Skeletal muscle satellite cell (primary cell): ENCODE results near the gene AQP6. TPM values are rescaled to one million over a fixed set of nuclear protein-coding genes. Genes with fewer than 3 reads are reported as not detected.

ENCODE experiments used
- H3K27me3 ChIP-seq: 2 replicates; pipeline ENCODE4 v1.7.0; 2013; ENCODE audit warnings: low read length; ENCODE audit not compliant: control insufficient read depth, insufficient read depth
- H3K36me3 ChIP-seq: 2 replicates; pipeline ENCODE4 v1.7.0; 2013; ENCODE audit warnings: mild to moderate bottlenecking, control low read depth, low read length; ENCODE audit not compliant: insufficient read depth
- H3K4me1 ChIP-seq: 2 replicates; pipeline ENCODE4 v1.7.0; 2013; ENCODE audit warnings: low read length; ENCODE audit not compliant: control insufficient read depth, insufficient read depth
- H3K4me2 ChIP-seq: 2 replicates; pipeline ENCODE4 v1.7.0; 2013; ENCODE audit warnings: mild to moderate bottlenecking, low read length
- H3K4me3 ChIP-seq: 2 replicates; pipeline ENCODE4 v1.7.0; 2013; ENCODE audit warnings: low read length
- H3K9ac ChIP-seq: 2 replicates; pipeline ENCODE4 v1.7.0; 2013; ENCODE audit warnings: mild to moderate bottlenecking, low read depth, low read length, moderate library complexity
- H3K9me3 ChIP-seq: replicated peaks from 2 replicates; pipeline ENCODE4 v1.7.0; 2013; ENCODE audit warnings: mild to moderate bottlenecking, control low read depth, low read length
- total RNA-seq: library from RNA; depleted of rRNA; stranded (reverse); fragments of >200 nt; gene quantifications from 2 replicates; pipeline ENCODE4 v1.2.3, GENCODE V29; 2012; rRNA removed

The AQP6 gene
- total RNA-seq = not detected in 2 replicates

DNA sequence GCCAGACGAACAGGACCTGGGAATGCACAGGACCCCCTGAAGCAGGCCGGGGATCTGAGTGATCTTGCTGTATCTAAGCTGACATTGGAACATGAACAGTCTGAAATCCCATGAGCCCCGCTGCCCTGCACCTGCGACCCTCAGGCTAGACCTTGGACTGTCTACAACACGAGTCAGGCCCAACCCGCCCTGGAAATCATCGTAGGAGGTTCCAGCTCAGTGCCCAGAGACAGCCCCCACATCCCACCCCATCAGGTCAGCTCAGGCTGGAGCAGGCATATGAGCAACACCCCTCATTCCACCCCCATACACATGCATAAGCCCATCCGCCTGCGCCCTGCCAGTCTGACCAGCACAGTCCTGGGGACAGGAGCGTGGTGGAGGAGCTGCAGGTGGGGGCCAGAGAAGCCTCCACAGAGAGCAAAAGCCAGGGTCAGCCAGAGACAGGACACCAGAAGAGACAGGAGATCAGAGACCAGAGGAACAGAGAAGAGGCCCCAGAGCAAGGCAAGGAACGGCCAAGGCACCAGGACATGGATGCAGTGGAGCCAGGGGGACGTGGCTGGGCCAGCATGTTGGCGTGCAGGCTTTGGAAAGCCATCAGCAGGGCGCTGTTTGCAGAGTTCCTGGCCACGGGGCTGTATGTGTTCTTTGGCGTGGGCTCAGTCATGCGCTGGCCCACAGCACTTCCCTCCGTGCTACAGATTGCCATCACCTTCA lies at the start of gene AQP6:
Gene AQP6, plus strand, starts transcription at position 307 of the 720 bp plus-strand sequence. Its CDS starts 227 bp downstream, at position 534.
- Histone ChIP-seq H3K4me3 (no peak within 1 kb of the TSS), H3K9ac (no peak within 1 kb of the TSS), H3K4me2 (no peak within 1 kb of the TSS), H3K27me3 (peaks cover 34% of the 10 kb centered on the region), H3K9me3 (no peaks in the 10 kb centered on the region), H3K4me1 (peaks cover under 1% of the 10 kb centered on the region), H3K36me3 (no peaks in the 10 kb centered on the region)

DNA sequence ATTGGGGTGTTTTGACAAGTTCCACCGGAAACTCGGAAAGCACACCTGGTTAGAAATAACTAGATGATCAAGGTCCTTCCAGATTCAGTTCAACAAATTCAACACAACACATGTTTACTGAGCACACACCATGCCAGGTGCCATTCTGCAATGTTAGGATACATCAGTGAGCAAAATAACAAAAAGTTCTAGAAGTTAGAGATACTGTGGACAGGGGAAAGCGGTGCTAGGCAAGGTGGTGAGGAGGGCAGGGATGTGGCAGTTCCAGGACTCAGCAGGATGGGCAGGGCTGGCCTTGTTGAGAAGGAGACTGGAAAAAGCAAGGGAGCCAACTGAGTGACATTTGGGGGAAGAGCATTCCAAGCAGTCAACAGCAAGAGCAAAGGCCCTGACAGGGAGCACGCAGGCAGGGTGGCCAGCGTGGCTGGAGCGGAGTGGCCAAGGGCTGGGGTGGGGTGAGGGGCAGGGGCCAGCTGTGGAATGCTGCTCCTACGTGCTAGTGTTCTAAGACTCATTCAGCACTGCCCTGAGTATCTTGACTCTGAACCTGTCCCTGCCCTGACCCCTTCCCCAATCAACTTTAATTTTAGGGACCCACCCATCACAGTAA lies 49.6 kb upstream of the AQP6 start:
- Histone ChIP-seq H3K4me2 (no peak overlapping the region), H3K9ac (no peak overlapping the region), H3K4me1 (peaks cover 9% of the 10 kb centered on the region), H3K4me3 (no peak overlapping the region), H3K36me3 (no peaks in the 10 kb centered on the region), H3K27me3 (peaks cover 6% of the 10 kb centered on the region), H3K9me3 (no peaks in the 10 kb centered on the region)

- Histone ChIP-seq H3K36me3 (no peaks in the 10 kb centered on the region), H3K4me3 (no peak overlapping the region), H3K27me3 (peaks cover 6% of the 10 kb centered on the region)
Observed at GRCh38 chr12:49923880-49924556, 48.7 kb upstream of the AQP6 start.

DNA sequence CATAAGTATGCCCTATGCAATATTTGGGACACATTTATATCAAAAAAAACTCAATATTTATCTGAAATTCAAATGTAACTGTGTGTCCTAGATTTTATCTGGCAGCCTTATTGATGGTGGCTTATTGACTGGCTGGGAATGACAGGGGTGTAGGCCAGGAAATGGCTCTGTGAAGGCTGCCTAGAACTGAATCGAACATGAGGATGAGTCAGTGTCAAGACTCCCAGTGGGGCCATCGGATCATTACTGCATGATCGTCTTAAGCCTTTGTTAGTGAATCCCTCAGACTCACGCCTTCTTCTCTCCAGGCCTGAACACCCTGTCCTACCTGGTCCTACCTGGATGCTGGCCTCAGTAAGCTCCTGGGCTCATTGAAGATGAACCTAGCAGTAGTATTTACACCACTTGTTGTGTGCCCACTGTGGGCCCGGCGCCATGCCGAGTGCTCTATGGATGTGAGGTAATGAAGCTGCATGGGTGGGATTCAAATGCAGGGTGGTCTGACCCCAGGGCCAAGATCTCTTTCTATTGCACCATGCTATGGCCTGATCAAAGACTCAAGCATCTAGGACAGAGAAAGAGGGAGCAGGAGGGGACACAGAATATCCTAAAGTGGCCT lies 48.0 kb upstream of the AQP6 start:
- peaks cover 6% of the 10 kb centered on the region for H3K27me3 ChIP-seq
- no peak overlapping the region for H3K4me3 ChIP-seq
- no peaks in the 10 kb centered on the region for H3K9me3 ChIP-seq
- H3K4me1 ChIP-seq = peaks cover 9% of the 10 kb centered on the region
- no peak overlapping the region for H3K9ac ChIP-seq
- no peak overlapping the region for H3K4me2 ChIP-seq
- H3K36me3 ChIP-seq = no peaks in the 10 kb centered on the region

More at GRCh38 chr12:49923880-49924556, 48.7 kb upstream of the AQP6 start:
- Histone ChIP-seq H3K9me3 (no peaks in the 10 kb centered on the region), H3K4me2 (no peak overlapping the region), H3K4me1 (peaks cover 9% of the 10 kb centered on the region), H3K9ac (no peak overlapping the region)

GRCh38 chr12:49925433-49926204 lies 47.1 kb upstream of the AQP6 start:
- Histone ChIP-seq H3K9me3 (no peaks in the 10 kb centered on the region), H3K27me3 (peaks cover 6% of the 10 kb centered on the region), H3K4me3 (no peak overlapping the region), H3K9ac (no peak overlapping the region), H3K4me1 (peaks cover 3% of the 10 kb centered on the region), H3K36me3 (no peaks in the 10 kb centered on the region), H3K4me2 (no peak overlapping the region)

GRCh38 chr12:49928471-49928870 lies 44.3 kb upstream of the AQP6 start:
- Histone ChIP-seq H3K27me3 (no peaks in the 10 kb centered on the region), H3K4me1 (no peaks in the 10 kb centered on the region), H3K9ac (no peak overlapping the region), H3K9me3 (no peaks in the 10 kb centered on the region), H3K4me3 (no peak overlapping the region), H3K36me3 (no peaks in the 10 kb centered on the region), H3K4me2 (no peak overlapping the region)

- Histone ChIP-seq H3K36me3 (no peaks in the 10 kb centered on the region), H3K27me3 (no peaks in the 10 kb centered on the region), H3K4me1 (peaks cover 4% of the 10 kb centered on the region), H3K9ac (no peak overlapping the region), H3K4me2 (no peak overlapping the region), H3K9me3 (no peaks in the 10 kb centered on the region), H3K4me3 (no peak overlapping the region)
Observed at GRCh38 chr12:49929581-49929980, 43.2 kb upstream of the AQP6 start.

DNA sequence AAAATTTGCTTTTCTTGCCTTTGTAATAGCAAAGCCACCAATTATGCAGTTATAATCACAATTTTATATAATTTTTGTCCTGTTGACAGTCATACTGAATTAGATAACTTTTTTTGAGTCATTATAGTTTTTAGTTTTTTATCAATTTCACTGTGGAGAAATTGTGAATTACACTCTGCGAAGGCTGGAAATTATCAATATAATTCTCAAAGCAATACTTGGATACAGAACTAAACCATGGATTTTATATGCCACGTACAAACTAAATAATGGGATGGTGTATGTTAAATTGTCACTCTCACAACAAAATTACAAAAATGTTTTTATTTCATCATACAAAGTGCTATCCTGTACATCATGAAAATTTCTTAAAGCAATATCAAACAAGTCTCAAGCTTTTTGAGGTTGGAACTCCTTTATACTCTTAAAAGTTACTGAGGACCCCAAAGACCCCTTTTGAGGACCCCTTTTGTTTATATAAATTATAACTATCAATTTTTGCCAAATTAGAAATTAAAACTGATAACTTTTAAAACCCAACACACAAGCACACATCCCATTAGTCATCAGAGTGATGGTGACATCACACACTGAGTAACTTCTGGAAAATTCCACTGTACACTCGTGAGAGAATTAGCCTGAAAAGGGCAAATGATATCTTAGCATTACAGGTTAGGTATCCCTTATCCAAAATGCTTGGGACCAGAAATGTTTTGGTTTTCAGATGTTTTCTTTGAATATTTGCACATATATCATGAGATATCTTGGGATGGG lies 42.0 kb upstream of the AQP6 start:
- Histone ChIP-seq H3K27me3 (no peaks in the 10 kb centered on the region), H3K4me1 (peaks cover 4% of the 10 kb centered on the region), H3K4me2 (no peak overlapping the region), H3K9me3 (no peaks in the 10 kb centered on the region), H3K9ac (no peak overlapping the region), H3K36me3 (no peaks in the 10 kb centered on the region), H3K4me3 (no peak overlapping the region)

DNA sequence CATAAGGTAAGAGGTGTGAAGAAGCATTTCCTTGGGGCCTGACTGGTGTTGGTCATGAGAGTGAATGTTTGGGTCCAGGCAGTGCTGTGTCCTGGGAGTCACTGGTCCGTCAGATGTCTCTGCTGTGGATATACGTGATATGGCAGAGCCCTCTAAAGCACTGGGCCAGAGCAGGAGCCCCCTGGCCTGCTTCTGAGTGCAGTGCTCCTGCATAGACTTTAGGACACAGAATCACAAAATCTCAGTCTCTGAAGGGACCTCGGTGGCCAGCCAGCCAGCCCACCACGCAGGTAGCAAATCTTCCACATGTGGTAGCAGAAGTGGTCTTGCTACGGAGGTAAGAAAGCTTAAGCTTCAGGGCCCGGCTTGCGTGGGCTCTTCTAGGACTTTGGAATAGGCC lies 40.7 kb upstream of the AQP6 start:
- Histone ChIP-seq H3K9me3 (no peaks in the 10 kb centered on the region), H3K4me3 (no peak overlapping the region), H3K4me1 (peaks cover 4% of the 10 kb centered on the region), H3K4me2 (no peak overlapping the region), H3K36me3 (no peaks in the 10 kb centered on the region), H3K9ac (no peak overlapping the region), H3K27me3 (no peaks in the 10 kb centered on the region)

DNA sequence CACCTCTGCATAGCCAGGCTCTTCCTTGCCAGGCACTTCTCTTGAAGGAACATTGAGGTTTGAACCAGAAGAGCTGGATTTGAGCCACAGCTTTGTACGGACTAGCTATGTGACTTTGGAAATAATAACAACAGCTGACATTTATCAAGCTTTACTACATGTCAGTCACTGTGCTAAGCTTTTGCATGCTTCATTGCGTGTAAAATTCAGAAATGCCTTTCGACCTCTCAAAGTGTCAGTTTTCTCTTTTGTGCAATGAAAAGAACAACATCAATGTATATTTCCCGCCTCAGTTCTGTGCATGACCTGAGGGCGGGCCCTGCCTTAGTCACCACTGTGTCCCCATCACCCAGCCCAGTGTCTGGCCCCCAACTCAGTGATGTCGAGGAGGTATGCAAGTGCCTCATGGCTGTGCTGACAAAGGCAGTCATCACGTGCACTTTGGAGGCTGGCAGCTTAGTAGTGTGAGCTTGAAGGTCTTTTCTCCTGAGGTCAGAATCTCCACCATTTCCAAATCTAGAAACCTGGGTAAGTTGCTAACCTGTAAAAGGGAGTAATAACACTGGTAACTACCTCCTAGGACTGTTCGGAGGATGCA lies 40.1 kb upstream of the AQP6 start:
- Histone ChIP-seq H3K36me3 (no peaks in the 10 kb centered on the region), H3K4me3 (no peak overlapping the region), H3K4me2 (no peak overlapping the region), H3K27me3 (no peaks in the 10 kb centered on the region), H3K9me3 (no peaks in the 10 kb centered on the region), H3K9ac (no peak overlapping the region), H3K4me1 (peaks cover 4% of the 10 kb centered on the region)
